ENCODE measurements around the gene MED29.

The MED29 gene

GRCh38 chr19:39379865-39380396 is 11.2 kb upstream of the MED29 start:
- in situ Hi-C loops (cut with MboI; ENCODE audit: low sequenced_read_pairs, unreplicated experiment) = no loop called here
- TF ChIP-seq CTCF (IDR thresholded peaks at IDR 0.05; ENCODE audit: borderline replicate concordance, control extremely low read depth, extremely low read depth, insufficient read depth, missing control alignments) = no peak
- DNase-seq (ENCODE audit: low spot score) = no peak

GRCh38 chr19:39380521-39381502 is 10.4 kb upstream of the MED29 start:
- in situ Hi-C loops (cut with MboI; ENCODE audit: low sequenced_read_pairs, unreplicated experiment) = no loop called here
- TF ChIP-seq CTCF (IDR thresholded peaks at IDR 0.05; ENCODE audit: borderline replicate concordance, control extremely low read depth, extremely low read depth, insufficient read depth, missing control alignments) = no peak
- DNase-seq (ENCODE audit: low spot score) = no peak

- TF ChIP-seq CTCF (IDR thresholded peaks at IDR 0.05; ENCODE audit: borderline replicate concordance, control extremely low read depth, extremely low read depth, insufficient read depth, missing control alignments) = no peak
- in situ Hi-C loops (cut with MboI; ENCODE audit: low sequenced_read_pairs, unreplicated experiment) = no loop called here
- no peak for DNase-seq (ENCODE audit: low spot score)
These were observed 9.1 kb upstream of the MED29 start for GRCh38 chr19:39381910-39382611.

- in situ Hi-C loops (cut with MboI; ENCODE audit: low sequenced_read_pairs, unreplicated experiment) = no loop called here
- TF ChIP-seq CTCF (IDR thresholded peaks at IDR 0.05; ENCODE audit: borderline replicate concordance, control extremely low read depth, extremely low read depth, insufficient read depth, missing control alignments) = no peak
- DNase-seq (ENCODE audit: low spot score) = no peak
These were observed 8.0 kb upstream of the MED29 start for GRCh38 chr19:39382991-39383828.

GRCh38 chr19:39384839-39385568 is 6.2 kb upstream of the MED29 start:
- DNase-seq (ENCODE audit: low spot score) = no peak
- in situ Hi-C loops (cut with MboI; ENCODE audit: low sequenced_read_pairs, unreplicated experiment) = no loop called here
- no peak for TF ChIP-seq CTCF (IDR thresholded peaks at IDR 0.05; ENCODE audit: borderline replicate concordance, control extremely low read depth, extremely low read depth, insufficient read depth, missing control alignments)

All from GM13976 (cell line).